GM06990 (cell line): ENCODE data around the gene SPAG16.

Experiments
- DNase-seq: peaks from one replicate; pipeline ENCODE4 v3.0.0-alpha.2; 2011; ENCODE audit not compliant: insufficient read length; ENCODE audit errors: extremely low read depth
- H3K27me3 ChIP-seq: replicated peaks from 2 replicates; pipeline ENCODE4 v1.6.0; 2011; ENCODE audit warnings: low read length; ENCODE audit not compliant: control insufficient read depth, insufficient read depth
- H3K36me3 ChIP-seq: 2 replicates; pipeline ENCODE4 v1.5.1; 2011; ENCODE audit warnings: low read length; ENCODE audit not compliant: control insufficient read depth, insufficient read depth
- H3K4me3 ChIP-seq: replicated peaks from 2 replicates; pipeline ENCODE4 v1.5.1; 2011; ENCODE audit warnings: low read depth, mild to moderate bottlenecking, control low read depth, low read length
- CTCF ChIP-seq: IDR thresholded peaks from 2 replicates; pipeline ENCODE4 v1.5.1; 2011; ENCODE audit warnings: low read length, control low read depth, mild to moderate bottlenecking, inconsistent platforms; ENCODE audit not compliant: insufficient read depth, poor library complexity, severe bottlenecking

SPAG16 gene

GRCh38 chr2:213279971-213280370 is 4.3 kb upstream of the SPAG16 start:
- TF ChIP-seq CTCF, result no peak
- no peak for DNase-seq
- Histone ChIP-seq H3K27me3 (no peaks in the 10 kb centered on the region), H3K4me3 (no peak overlapping the region), H3K36me3 (no peaks in the 10 kb centered on the region)

DNA sequence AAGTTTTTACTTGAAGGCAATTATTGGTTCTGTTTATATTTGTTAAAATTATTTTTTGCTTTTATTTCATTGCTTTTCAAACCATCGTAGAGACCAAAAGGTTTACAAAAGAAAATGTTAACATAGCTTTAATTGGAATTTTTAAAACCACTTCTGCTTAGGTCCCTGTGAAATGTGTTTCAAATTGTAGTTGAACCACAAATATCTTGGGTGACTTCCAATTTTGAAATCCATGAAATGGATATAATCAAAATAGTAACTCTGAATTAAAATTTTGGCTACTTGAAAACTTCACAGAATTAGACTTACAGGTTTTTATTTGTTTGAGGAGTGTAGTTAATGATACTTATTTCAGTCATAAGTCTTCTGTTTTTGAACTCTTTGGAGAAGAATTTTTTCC is 3.1 kb upstream of the SPAG16 start:
- no peaks in the 10 kb centered on the region for H3K36me3 ChIP-seq
- H3K4me3 ChIP-seq, result no peak overlapping the region
- no peak for DNase-seq
- no peak for TF ChIP-seq CTCF
- no peaks in the 10 kb centered on the region for H3K27me3 ChIP-seq

- no peak for TF ChIP-seq CTCF
- H3K27me3 ChIP-seq, result no peaks in the 10 kb centered on the region
- no peaks in the 10 kb centered on the region for H3K36me3 ChIP-seq
- DNase-seq, result no peak
- H3K4me3 ChIP-seq, result no peak overlapping the region
Observed at GRCh38 chr2:213285404-213285803, 1.1 kb downstream of the SPAG16 start.

DNA sequence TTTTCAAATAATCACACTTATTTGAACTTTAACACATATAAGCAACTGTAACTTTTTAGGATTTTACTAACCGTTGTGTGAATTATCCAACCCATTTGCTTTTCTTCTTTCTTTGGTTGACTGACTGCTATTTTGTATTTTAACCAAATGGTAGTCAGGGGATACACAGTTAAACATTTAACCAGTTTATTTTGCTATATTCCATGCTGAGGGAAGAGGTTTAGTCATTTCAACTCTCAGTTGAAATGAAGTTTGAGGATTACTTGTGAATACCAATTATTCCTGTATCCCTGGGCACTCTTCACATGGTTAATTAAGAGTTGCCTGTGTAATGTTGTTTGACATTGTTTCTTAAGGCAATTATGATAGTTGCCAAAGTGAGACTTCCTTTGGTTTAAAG is 1.9 kb downstream of the SPAG16 start:
- Histone ChIP-seq H3K36me3 (no peaks in the 10 kb centered on the region), H3K4me3 (no peak overlapping the region)
- no peak for TF ChIP-seq CTCF

DNA sequence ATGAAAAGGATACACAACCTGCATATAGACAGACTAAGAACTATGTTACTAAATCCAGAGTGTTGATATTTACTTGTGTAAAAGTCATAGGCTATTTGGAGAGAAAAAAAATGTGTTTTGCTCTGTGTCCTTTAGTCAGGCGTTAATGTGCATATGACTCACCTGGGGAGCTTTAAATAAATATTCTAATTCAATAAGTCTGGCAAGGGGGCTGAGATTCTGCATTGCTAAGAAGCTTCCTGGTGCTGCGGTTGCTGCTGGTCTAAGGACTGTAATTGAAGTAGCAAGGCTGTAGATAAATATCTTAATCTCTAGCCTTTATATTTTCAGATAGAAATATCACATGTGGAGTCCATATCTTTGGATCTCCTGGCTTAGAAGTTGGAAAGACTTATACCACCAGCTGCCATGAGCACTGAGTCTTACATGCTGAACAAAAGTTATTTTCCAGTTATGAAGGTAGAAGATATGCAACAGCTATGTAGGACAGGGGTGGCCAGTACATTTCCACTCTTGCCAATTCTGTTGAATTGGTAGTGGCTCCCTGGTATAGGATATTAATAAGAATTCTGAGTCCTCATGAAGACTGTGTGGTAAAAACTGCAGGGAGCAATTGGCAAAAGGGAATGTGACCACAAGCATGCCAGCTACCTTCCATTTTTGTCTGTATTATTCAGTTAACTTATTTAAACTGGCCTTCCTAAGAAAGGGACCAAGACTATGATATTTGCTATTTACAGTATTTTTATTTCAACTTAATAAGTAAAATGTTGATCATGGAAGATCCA is 4.8 kb downstream of the SPAG16 start:
- Histone ChIP-seq H3K36me3 (no peaks in the 10 kb centered on the region), H3K27me3 (no peaks in the 10 kb centered on the region), H3K4me3 (no peak overlapping the region)
- no peak for DNase-seq
- no peak for TF ChIP-seq CTCF

More for the DNA sequence above, 1.9 kb downstream of the SPAG16 start:
- no peaks in the 10 kb centered on the region for H3K27me3 ChIP-seq
- no peak for DNase-seq
